GM18858 (cell line): ENCODE results near the gene CCNDBP1.

Experiments
- ATAC-seq: cut with Tn5 transposase; IDR thresholded peaks from one replicate; pipeline ENCODE4 v1.9.1; 2021; ENCODE audit not compliant: unreplicated experiment

CCNDBP1 gene

GRCh38 chr15:43242616-43243015 lies 57.4 kb downstream of the CCNDBP1 start:
- no peak for ATAC-seq

DNA sequence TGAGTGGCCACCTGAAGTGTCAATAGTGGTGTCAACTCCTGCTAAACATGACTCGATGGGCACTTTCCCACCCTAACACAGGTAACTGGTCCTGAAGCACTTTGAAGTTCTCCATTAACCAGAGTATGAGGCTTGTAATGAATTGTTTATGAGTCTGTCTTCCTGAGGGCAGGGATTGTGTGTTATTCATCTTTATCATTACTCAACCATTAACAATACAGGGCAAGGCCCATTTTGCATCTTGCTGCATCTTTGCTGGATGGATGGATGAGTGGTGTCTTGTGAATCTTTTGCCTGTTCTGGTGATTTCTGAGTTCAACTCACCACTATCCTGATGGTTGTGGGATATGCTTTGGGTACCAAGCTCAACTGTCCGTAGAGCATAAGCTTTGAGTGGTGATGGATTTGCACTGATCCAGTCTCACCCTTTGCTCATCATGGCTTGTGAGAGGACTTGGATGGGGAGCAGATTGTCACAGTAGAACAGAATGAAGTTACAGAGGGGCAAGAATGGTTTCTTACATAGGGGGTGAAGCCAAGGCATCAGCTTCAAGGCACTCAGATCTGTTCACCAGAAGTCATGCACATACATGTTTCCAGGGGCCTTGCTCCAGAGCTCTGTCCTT lies 57.9 kb downstream of the CCNDBP1 start:
- ATAC-seq, result no peak

- ATAC-seq, result no peak
Measured at GRCh38 chr15:43244092-43244491, 58.9 kb downstream of the CCNDBP1 start.

- no peak for ATAC-seq
Measured at GRCh38 chr15:43246261-43246774, 61.1 kb downstream of the CCNDBP1 start.
